Measurements from ENCODE around the gene FARP1. TPM values are rescaled to one million over a fixed set of nuclear protein-coding genes. Genes with fewer than 3 reads are reported as not detected.
A peak's percentile ranks its signal among the peaks of the same experiment; 100 is the strongest.

Gene FARP1
- polyA plus RNA-seq, 4 donors: 0.89 to 23.4 (median 6.2) TPM

- peak; percentile 79 to 84 for DNase-seq
- 11 to 65% (median 43%) methylated on average over 4 of the region's 4 CpGs for WGBS, 3 donors
- no peak for FAIRE-seq
- Histone ChIP-seq H3K27me3 (ENCODE audit: control insufficient read depth in 3 of 3, insufficient read depth in 3 of 3, low read length in 3 of 3) (no peaks in the 10 kb centered on the region), H3K4me3 (ENCODE audit: low read depth in 1 of 3, low read length in 3 of 3) (no peak overlapping the region), H3K27ac (ENCODE audit: low read depth in 1 of 3, low read length in 2 of 3) (peak overlapping the region in 1 of 3 donors; percentile 57), H3K9me3 (ENCODE audit: control insufficient read depth in 2 of 2, insufficient read depth in 1 of 2, low read depth in 1 of 2, low read length in 1 of 2) (peaks cover 0 to 5% of the 10 kb centered on the region in 2 donors), H3K36me3 (ENCODE audit: control insufficient read depth in 3 of 3, insufficient read depth in 2 of 3, low read depth in 1 of 3, low read length in 3 of 3) (peaks cover 0 to 41% (median 0%) of the 10 kb centered on the region in 3 donors), H3K4me1 (ENCODE audit: control insufficient read depth in 3 of 3, insufficient read depth in 2 of 3, low read depth in 1 of 3, low read length in 2 of 3) (peaks cover 0 to 12% (median 0%) of the 10 kb centered on the region in 3 donors)
Measured at GRCh38 chr13:98416408-98416807, 273.5 kb downstream of the FARP1 start.

- Histone ChIP-seq H3K4me3 (ENCODE audit: low read depth in 1 of 3, low read length in 3 of 3) (no peak overlapping the region), H3K36me3 (ENCODE audit: control insufficient read depth in 3 of 3, insufficient read depth in 2 of 3, low read depth in 1 of 3, low read length in 3 of 3) (peaks cover 0 to 43% (median 0%) of the 10 kb centered on the region in 3 donors), H3K27me3 (ENCODE audit: control insufficient read depth in 3 of 3, insufficient read depth in 3 of 3, low read length in 3 of 3) (no peaks in the 10 kb centered on the region), H3K27ac (ENCODE audit: low read depth in 1 of 3, low read length in 2 of 3) (no peak overlapping the region), H3K9me3 (ENCODE audit: control insufficient read depth in 2 of 2, insufficient read depth in 1 of 2, low read depth in 1 of 2, low read length in 1 of 2) (peaks cover 0 to 5% of the 10 kb centered on the region in 2 donors), H3K4me1 (ENCODE audit: control insufficient read depth in 3 of 3, insufficient read depth in 2 of 3, low read depth in 1 of 3, low read length in 2 of 3) (peaks cover 0 to 12% (median 0%) of the 10 kb centered on the region in 3 donors)
- DNase-seq (no peak), FAIRE-seq (no peak)
- 87 to 90% (median 88%) methylated on average over 14 of the region's 14 CpGs for WGBS, 3 donors
Measured at GRCh38 chr13:98419786-98420553, 277.1 kb downstream of the FARP1 start.

- no peak overlapping the region for H3K27ac ChIP-seq (ENCODE audit: low read depth in 1 of 3, low read length in 2 of 3)
Measured at GRCh38 chr13:98420554-98421175, 277.8 kb downstream of the FARP1 start.

GRCh38 chr13:98422046-98422445, 279.2 kb downstream of the FARP1 start:
- Histone ChIP-seq H3K27ac (ENCODE audit: low read depth in 1 of 3, low read length in 2 of 3) (no peak overlapping the region), H3K36me3 (ENCODE audit: control insufficient read depth in 3 of 3, insufficient read depth in 2 of 3, low read depth in 1 of 3, low read length in 3 of 3) (peaks cover 0 to 35% (median 0%) of the 10 kb centered on the region in 3 donors), H3K9me3 (ENCODE audit: control insufficient read depth in 2 of 2, insufficient read depth in 1 of 2, low read depth in 1 of 2, low read length in 1 of 2) (peaks cover 0 to 5% of the 10 kb centered on the region in 2 donors), H3K27me3 (ENCODE audit: control insufficient read depth in 3 of 3, insufficient read depth in 3 of 3, low read length in 3 of 3) (no peaks in the 10 kb centered on the region), H3K4me3 (ENCODE audit: low read depth in 1 of 3, low read length in 3 of 3) (no peak overlapping the region), H3K4me1 (ENCODE audit: control insufficient read depth in 3 of 3, insufficient read depth in 2 of 3, low read depth in 1 of 3, low read length in 2 of 3) (peaks cover 0 to under 1% (median 0%) of the 10 kb centered on the region in 3 donors)
- 87 to 93% (median 88%) methylated on average over 9 of the region's 9 CpGs for WGBS, 3 donors
- FAIRE-seq: no peak
- no peak for DNase-seq

More at GRCh38 chr13:98420554-98421175, 277.8 kb downstream of the FARP1 start:
- H3K27me3 ChIP-seq (ENCODE audit: control insufficient read depth in 3 of 3, insufficient read depth in 3 of 3, low read length in 3 of 3): no peaks in the 10 kb centered on the region
- WGBS, 3 donors: 72 to 87% (median 85%) methylated on average over 6 of the region's 6 CpGs
- no peak overlapping the region for H3K4me3 ChIP-seq (ENCODE audit: low read depth in 1 of 3, low read length in 3 of 3)
- DNase-seq (no peak), FAIRE-seq (no peak)
- H3K36me3 ChIP-seq (ENCODE audit: control insufficient read depth in 3 of 3, insufficient read depth in 2 of 3, low read depth in 1 of 3, low read length in 3 of 3): peaks cover 0 to 36% (median 0%) of the 10 kb centered on the region in 3 donors
- peaks cover 0 to 5% of the 10 kb centered on the region in 2 donors for H3K9me3 ChIP-seq (ENCODE audit: control insufficient read depth in 2 of 2, insufficient read depth in 1 of 2, low read depth in 1 of 2, low read length in 1 of 2)
- H3K4me1 ChIP-seq (ENCODE audit: control insufficient read depth in 3 of 3, insufficient read depth in 2 of 3, low read depth in 1 of 3, low read length in 2 of 3): peaks cover 0 to 8% (median 0%) of the 10 kb centered on the region in 3 donors

- H3K9me3 ChIP-seq (ENCODE audit: control insufficient read depth in 2 of 2, insufficient read depth in 1 of 2, low read depth in 1 of 2, low read length in 1 of 2): no peaks in the 10 kb centered on the region
- no peak overlapping the region for H3K27ac ChIP-seq (ENCODE audit: low read depth in 1 of 3, low read length in 2 of 3)
- 71 to 82% (median 72%) methylated on average over 7 of the region's 7 CpGs for WGBS, 3 donors
- no peaks in the 10 kb centered on the region for H3K4me1 ChIP-seq (ENCODE audit: control insufficient read depth in 3 of 3, insufficient read depth in 2 of 3, low read depth in 1 of 3, low read length in 2 of 3)
- H3K4me3 ChIP-seq (ENCODE audit: low read depth in 1 of 3, low read length in 3 of 3): no peak overlapping the region
- H3K36me3 ChIP-seq (ENCODE audit: control insufficient read depth in 3 of 3, insufficient read depth in 2 of 3, low read depth in 1 of 3, low read length in 3 of 3): peaks cover 0 to 43% (median 0%) of the 10 kb centered on the region in 3 donors
- no peak for FAIRE-seq
- no peaks in the 10 kb centered on the region for H3K27me3 ChIP-seq (ENCODE audit: control insufficient read depth in 3 of 3, insufficient read depth in 3 of 3, low read length in 3 of 3)
- no peak for DNase-seq
Measured at GRCh38 chr13:98423417-98423816, 280.5 kb downstream of the FARP1 start.

GRCh38 chr13:98427331-98427995, 284.6 kb downstream of the FARP1 start:
- peaks cover 0 to 44% (median 0%) of the 10 kb centered on the region in 3 donors for H3K36me3 ChIP-seq (ENCODE audit: control insufficient read depth in 3 of 3, insufficient read depth in 2 of 3, low read depth in 1 of 3, low read length in 3 of 3)

GRCh38 chr13:98428256-98428966, 285.5 kb downstream of the FARP1 start:
- no peaks in the 10 kb centered on the region for H3K27me3 ChIP-seq (ENCODE audit: control insufficient read depth in 3 of 3, insufficient read depth in 3 of 3, low read length in 3 of 3)
- WGBS, 3 donors: 76 to 86% (median 76%) methylated on average over 15 of the region's 15 CpGs
- no peak for FAIRE-seq
- peaks cover 0 to 45% (median 0%) of the 10 kb centered on the region in 3 donors for H3K36me3 ChIP-seq (ENCODE audit: control insufficient read depth in 3 of 3, insufficient read depth in 2 of 3, low read depth in 1 of 3, low read length in 3 of 3)
- no peaks in the 10 kb centered on the region for H3K4me1 ChIP-seq (ENCODE audit: control insufficient read depth in 3 of 3, insufficient read depth in 2 of 3, low read depth in 1 of 3, low read length in 2 of 3)
- DNase-seq: no peak
- no peaks in the 10 kb centered on the region for H3K9me3 ChIP-seq (ENCODE audit: control insufficient read depth in 2 of 2, insufficient read depth in 1 of 2, low read depth in 1 of 2, low read length in 1 of 2)
- no peak overlapping the region for H3K4me3 ChIP-seq (ENCODE audit: low read depth in 1 of 3, low read length in 3 of 3)
- no peak overlapping the region for H3K27ac ChIP-seq (ENCODE audit: low read depth in 1 of 3, low read length in 2 of 3)

More at GRCh38 chr13:98427331-98427995, 284.6 kb downstream of the FARP1 start:
- Histone ChIP-seq H3K27ac (ENCODE audit: low read depth in 1 of 3, low read length in 2 of 3) (no peak overlapping the region), H3K9me3 (ENCODE audit: control insufficient read depth in 2 of 2, insufficient read depth in 1 of 2, low read depth in 1 of 2, low read length in 1 of 2) (no peaks in the 10 kb centered on the region), H3K27me3 (ENCODE audit: control insufficient read depth in 3 of 3, insufficient read depth in 3 of 3, low read length in 3 of 3) (no peaks in the 10 kb centered on the region), H3K4me3 (ENCODE audit: low read depth in 1 of 3, low read length in 3 of 3) (no peak overlapping the region), H3K4me1 (ENCODE audit: control insufficient read depth in 3 of 3, insufficient read depth in 2 of 3, low read depth in 1 of 3, low read length in 2 of 3) (no peaks in the 10 kb centered on the region)
- FAIRE-seq (no peak), DNase-seq (no peak)
- 87 to 90% (median 88%) methylated on average over 13 of the region's 13 CpGs for WGBS, 3 donors

GRCh38 chr13:98429081-98429480, 286.2 kb downstream of the FARP1 start:
- H3K4me3 ChIP-seq (ENCODE audit: low read depth in 1 of 3, low read length in 3 of 3): no peak overlapping the region
- no peak for FAIRE-seq
- H3K27ac ChIP-seq (ENCODE audit: low read depth in 1 of 3, low read length in 2 of 3): no peak overlapping the region
- 84 to 86% (median 85%) methylated on average over 10 of the region's 10 CpGs for WGBS, 3 donors
- no peak for DNase-seq
- peaks cover 0 to 48% (median 0%) of the 10 kb centered on the region in 3 donors for H3K36me3 ChIP-seq (ENCODE audit: control insufficient read depth in 3 of 3, insufficient read depth in 2 of 3, low read depth in 1 of 3, low read length in 3 of 3)
- no peaks in the 10 kb centered on the region for H3K27me3 ChIP-seq (ENCODE audit: control insufficient read depth in 3 of 3, insufficient read depth in 3 of 3, low read length in 3 of 3)
- no peaks in the 10 kb centered on the region for H3K4me1 ChIP-seq (ENCODE audit: control insufficient read depth in 3 of 3, insufficient read depth in 2 of 3, low read depth in 1 of 3, low read length in 2 of 3)
- H3K9me3 ChIP-seq (ENCODE audit: control insufficient read depth in 2 of 2, insufficient read depth in 1 of 2, low read depth in 1 of 2, low read length in 1 of 2): no peaks in the 10 kb centered on the region
